Measurements from ENCODE around the gene FNIP2. TPM values are rescaled to one million over a fixed set of nuclear protein-coding genes. Genes with fewer than 3 reads are reported as not detected.

The FNIP2 gene
- total and polyA plus RNA-seq, 2 donors (not counting 1 experiment from before 2014, with no cell fraction given) = 0.03 to 0.17 TPM

GRCh38 chr4:158728236-158728635 is 40.6 kb upstream of the FNIP2 start:
- no peaks in the 10 kb centered on the region for H4K20me1 ChIP-seq (ENCODE audit: control insufficient read depth, insufficient read depth, low read length, poor library complexity, severe bottlenecking)
- CTCF ChIA-PET = no interaction called here
- TF ChIP-seq, protein P1, sequence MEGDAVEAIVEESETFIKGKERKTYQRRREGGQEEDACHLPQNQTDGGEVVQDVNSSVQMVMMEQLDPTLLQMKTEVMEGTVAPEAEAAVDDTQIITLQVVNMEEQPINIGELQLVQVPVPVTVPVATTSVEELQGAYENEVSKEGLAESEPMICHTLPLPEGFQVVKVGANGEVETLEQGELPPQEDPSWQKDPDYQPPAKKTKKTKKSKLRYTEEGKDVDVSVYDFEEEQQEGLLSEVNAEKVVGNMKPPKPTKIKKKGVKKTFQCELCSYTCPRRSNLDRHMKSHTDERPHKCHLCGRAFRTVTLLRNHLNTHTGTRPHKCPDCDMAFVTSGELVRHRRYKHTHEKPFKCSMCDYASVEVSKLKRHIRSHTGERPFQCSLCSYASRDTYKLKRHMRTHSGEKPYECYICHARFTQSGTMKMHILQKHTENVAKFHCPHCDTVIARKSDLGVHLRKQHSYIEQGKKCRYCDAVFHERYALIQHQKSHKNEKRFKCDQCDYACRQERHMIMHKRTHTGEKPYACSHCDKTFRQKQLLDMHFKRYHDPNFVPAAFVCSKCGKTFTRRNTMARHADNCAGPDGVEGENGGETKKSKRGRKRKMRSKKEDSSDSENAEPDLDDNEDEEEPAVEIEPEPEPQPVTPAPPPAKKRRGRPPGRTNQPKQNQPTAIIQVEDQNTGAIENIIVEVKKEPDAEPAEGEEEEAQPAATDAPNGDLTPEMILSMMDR (IDR thresholded peaks at IDR 0.05) = no peak
- TF ChIP-seq EZH2 (IDR thresholded peaks at IDR 0.05; ENCODE audit: borderline replicate concordance, insufficient read depth, low read depth, low read length, poor library complexity, severe bottlenecking) = no peak
- peaks cover 0 to 2% (median 0%) of the 10 kb centered on the region in 3 donors for H3K9me3 ChIP-seq (ENCODE audit: control extremely low read depth in 1 of 3, control insufficient read depth in 2 of 3, insufficient read depth in 1 of 3, low read length in 2 of 3)
- peaks cover 0 to 5% of the 10 kb centered on the region in 2 donors for H3K4me1 ChIP-seq (ENCODE audit: control insufficient read depth in 2 of 2, insufficient read depth in 2 of 2, low read length in 2 of 2)
- no peaks in the 10 kb centered on the region for H3K79me2 ChIP-seq (ENCODE audit: control insufficient read depth, insufficient read depth, low read length)
- H3K36me3 ChIP-seq (replicated peaks in 1 of 2; ENCODE audit: control extremely low read depth in 1 of 2, control insufficient read depth in 1 of 2, extremely low read depth in 1 of 2, insufficient read depth in 2 of 2, low read length in 1 of 2) = no peaks in the 10 kb centered on the region
- H3K9ac ChIP-seq (ENCODE audit: low read length) = no peak overlapping the region
- peaks cover 5% of the 10 kb centered on the region for H3K4me1 Mint-ChIP-seq
- no peak overlapping the region for H3K4me3 ChIP-seq (ENCODE audit: control extremely low read depth in 1 of 5, extremely low read depth in 1 of 5, insufficient read depth in 1 of 5, low read depth in 2 of 5, low read length in 4 of 5)
- H3K4me2 ChIP-seq (replicated peaks; ENCODE audit: low read depth, low read length, poor library complexity, severe bottlenecking) = no peak overlapping the region
- ATAC-seq (ENCODE audit: low read depth) (no peak), DNase-seq (no peak)
- H2AFZ ChIP-seq (ENCODE audit: insufficient read depth, low read depth, low read length, poor library complexity, severe bottlenecking) = no peak overlapping the region
- peaks cover 53% of the 10 kb centered on the region for H3K27me3 Mint-ChIP-seq
- no peak overlapping the region for H3K4me3 Mint-ChIP-seq
- H3K9me3 Mint-ChIP-seq (ENCODE audit: insufficient read depth) = no peaks in the 10 kb centered on the region
- H3K27me3 ChIP-seq (replicated peaks in 1 of 4; ENCODE audit: control extremely low read depth in 1 of 4, control insufficient read depth in 3 of 4, insufficient read depth in 4 of 4, low read length in 3 of 4) = peaks cover 0 to 37% (median 28%) of the 10 kb centered on the region in 4 experiments
- no peak overlapping the region for H3K27ac ChIP-seq (ENCODE audit: low read length in 2 of 2)
- H3K27ac Mint-ChIP-seq = no peak overlapping the region
- intact Hi-C loops (cut with micrococcal nuclease) = no loop called here
- POLR2A ChIA-PET = no interaction called here
- WGBS (ENCODE audit: insufficient coverage) = 80% methylated on average over 1 of the region's 1 CpG

- Histone ChIP-seq H3K4me3 (ENCODE audit: control extremely low read depth in 1 of 5, extremely low read depth in 1 of 5, insufficient read depth in 1 of 5, low read depth in 2 of 5, low read length in 4 of 5) (no peak overlapping the region), H2AFZ (ENCODE audit: insufficient read depth, low read depth, low read length, poor library complexity, severe bottlenecking) (no peak overlapping the region), H3K9me3 (ENCODE audit: control extremely low read depth in 1 of 3, control insufficient read depth in 2 of 3, insufficient read depth in 1 of 3, low read length in 2 of 3) (peaks cover 0 to 2% (median 0%) of the 10 kb centered on the region in 3 donors), H3K27ac (ENCODE audit: low read length in 2 of 2) (no peak overlapping the region), H3K4me1 (ENCODE audit: control insufficient read depth in 2 of 2, insufficient read depth in 2 of 2, low read length in 2 of 2) (no peaks in the 10 kb centered on the region), H3K27me3 (replicated peaks in 1 of 4; ENCODE audit: control extremely low read depth in 1 of 4, control insufficient read depth in 3 of 4, insufficient read depth in 4 of 4, low read length in 3 of 4) (peaks cover 0 to 37% (median 30%) of the 10 kb centered on the region in 4 experiments), H3K79me2 (ENCODE audit: control insufficient read depth, insufficient read depth, low read length) (no peaks in the 10 kb centered on the region), H3K36me3 (replicated peaks in 1 of 2; ENCODE audit: control extremely low read depth in 1 of 2, control insufficient read depth in 1 of 2, extremely low read depth in 1 of 2, insufficient read depth in 2 of 2, low read length in 1 of 2) (no peaks in the 10 kb centered on the region), H3K4me2 (replicated peaks; ENCODE audit: low read depth, low read length, poor library complexity, severe bottlenecking) (no peak overlapping the region), H4K20me1 (ENCODE audit: control insufficient read depth, insufficient read depth, low read length, poor library complexity, severe bottlenecking) (no peaks in the 10 kb centered on the region), H3K9ac (ENCODE audit: low read length) (no peak overlapping the region)
- POLR2A ChIA-PET = no interaction called here
- no peak for TF ChIP-seq EZH2 (IDR thresholded peaks at IDR 0.05; ENCODE audit: borderline replicate concordance, insufficient read depth, low read depth, low read length, poor library complexity, severe bottlenecking)
- TF ChIP-seq, protein P1 (IDR thresholded peaks at IDR 0.05) = peak; percentile 74
- no peaks in the 10 kb centered on the region for H3K9me3 Mint-ChIP-seq (ENCODE audit: insufficient read depth)
- 14% methylated on average over 4 of the region's 5 CpGs for WGBS (ENCODE audit: insufficient coverage)
- H3K27ac Mint-ChIP-seq = no peak overlapping the region
- H3K27me3 Mint-ChIP-seq = peaks cover 64% of the 10 kb centered on the region
- H3K4me1 Mint-ChIP-seq = no peaks in the 10 kb centered on the region
- ATAC-seq (ENCODE audit: low read depth) (no peak), DNase-seq (peak; percentile 58)
- intact Hi-C loops (cut with micrococcal nuclease) = loop anchor here (1.0 to 2.0 kb wide), 2 partner anchors 445 to 473 kb away; no protein-coding TSS in a partner anchor
- CTCF ChIA-PET = interaction anchor here (0.7 to 1.2 kb wide), 2 partner anchors 33 to 473 kb away, joined by 3 to 4 read pairs; no protein-coding TSS in a partner anchor
- no peak overlapping the region for H3K4me3 Mint-ChIP-seq
These were observed 38.9 kb upstream of the FNIP2 start for GRCh38 chr4:158729716-158730559.
